Measurements from ENCODE around the gene COL27A1. TPM values are rescaled to one million over a fixed set of nuclear protein-coding genes. Genes with fewer than 3 reads are reported as not detected.

COL27A1 gene
- total RNA-seq, 1 donor from 2014 or later: 9.3 TPM

DNA sequence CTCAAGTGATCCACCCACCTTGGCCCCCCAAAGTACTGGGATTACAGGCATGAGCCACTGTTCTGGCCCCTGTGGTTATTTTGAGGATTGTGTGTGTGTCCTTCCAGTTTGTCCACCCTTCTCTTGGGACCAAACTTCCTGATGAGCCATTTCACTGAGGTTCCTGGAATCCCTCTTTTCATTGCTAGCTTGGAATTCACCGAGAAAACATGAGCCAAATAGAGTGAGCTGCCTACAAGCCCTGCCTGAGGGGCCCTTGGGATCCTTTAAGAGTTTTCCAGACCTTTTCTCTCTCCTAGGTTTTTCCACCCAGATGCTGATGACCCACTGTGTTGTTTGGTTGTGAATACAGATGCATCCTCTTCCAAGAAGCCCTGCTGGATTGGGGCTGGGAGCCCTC lies 43.0 kb upstream of the COL27A1 start:
- TF ChIP-seq, protein P1, sequence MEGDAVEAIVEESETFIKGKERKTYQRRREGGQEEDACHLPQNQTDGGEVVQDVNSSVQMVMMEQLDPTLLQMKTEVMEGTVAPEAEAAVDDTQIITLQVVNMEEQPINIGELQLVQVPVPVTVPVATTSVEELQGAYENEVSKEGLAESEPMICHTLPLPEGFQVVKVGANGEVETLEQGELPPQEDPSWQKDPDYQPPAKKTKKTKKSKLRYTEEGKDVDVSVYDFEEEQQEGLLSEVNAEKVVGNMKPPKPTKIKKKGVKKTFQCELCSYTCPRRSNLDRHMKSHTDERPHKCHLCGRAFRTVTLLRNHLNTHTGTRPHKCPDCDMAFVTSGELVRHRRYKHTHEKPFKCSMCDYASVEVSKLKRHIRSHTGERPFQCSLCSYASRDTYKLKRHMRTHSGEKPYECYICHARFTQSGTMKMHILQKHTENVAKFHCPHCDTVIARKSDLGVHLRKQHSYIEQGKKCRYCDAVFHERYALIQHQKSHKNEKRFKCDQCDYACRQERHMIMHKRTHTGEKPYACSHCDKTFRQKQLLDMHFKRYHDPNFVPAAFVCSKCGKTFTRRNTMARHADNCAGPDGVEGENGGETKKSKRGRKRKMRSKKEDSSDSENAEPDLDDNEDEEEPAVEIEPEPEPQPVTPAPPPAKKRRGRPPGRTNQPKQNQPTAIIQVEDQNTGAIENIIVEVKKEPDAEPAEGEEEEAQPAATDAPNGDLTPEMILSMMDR (IDR thresholded peaks at IDR 0.05): no peak
- H3K4me1 ChIP-seq: peaks cover 0 to 23% of the 10 kb centered on the region in 2 donors
- H3K27ac ChIP-seq: peak overlapping the region in 1 of 2 donors; percentile 16
- H3K4me3 ChIP-seq: no peak overlapping the region
- no peaks in the 10 kb centered on the region for H3K36me3 ChIP-seq
- no peak for DNase-seq (ENCODE audit: low spot score in 2 of 2)
- intact Hi-C loops (cut with DNase I): no loop called here
- H3K9me3 ChIP-seq: no peaks in the 10 kb centered on the region
- no peaks in the 10 kb centered on the region for H3K27me3 ChIP-seq

DNA sequence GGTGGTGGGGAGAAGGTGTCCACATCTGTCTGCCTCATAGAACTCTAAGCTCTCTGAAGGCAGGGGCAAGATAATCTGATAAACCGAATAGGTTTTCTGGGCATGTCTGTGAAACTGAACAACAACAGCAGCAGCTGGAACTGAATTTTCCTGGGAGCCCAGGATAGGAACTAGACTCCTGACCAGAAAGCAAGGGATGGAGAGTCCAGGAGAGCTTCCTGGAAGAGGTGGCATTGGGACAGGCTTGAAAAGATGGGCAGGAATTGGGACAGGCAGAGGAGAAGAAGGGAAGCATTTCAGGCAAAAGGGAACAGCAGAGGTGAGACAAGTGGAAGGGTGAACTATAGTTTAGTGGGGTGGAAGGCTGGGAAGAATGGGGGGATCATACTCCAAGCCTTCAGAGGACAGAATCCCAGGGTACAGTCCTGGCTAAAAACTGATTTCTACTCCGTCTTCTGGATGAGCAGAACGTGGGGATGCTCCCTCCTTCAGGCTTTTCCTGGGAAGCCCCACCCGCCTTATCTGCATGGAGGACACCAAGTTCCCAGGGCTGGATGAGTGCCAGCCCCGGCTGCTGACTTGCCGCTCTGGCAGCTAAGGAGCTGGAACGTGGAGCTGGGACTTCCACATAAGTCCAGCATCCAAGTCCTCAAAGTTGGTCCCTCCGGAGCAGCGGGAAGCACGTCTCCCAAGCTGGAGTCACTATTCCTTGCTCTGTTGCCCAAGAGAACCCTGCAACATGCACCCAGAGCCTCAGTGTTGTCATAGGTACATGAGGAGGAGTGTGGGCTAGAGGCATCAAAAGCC lies 42.4 kb upstream of the COL27A1 start:
- no peak overlapping the region for H3K4me3 ChIP-seq
- peak overlapping the region in 1 of 2 donors; percentile 16 for H3K27ac ChIP-seq
- intact Hi-C loops (cut with DNase I): no loop called here

DNA sequence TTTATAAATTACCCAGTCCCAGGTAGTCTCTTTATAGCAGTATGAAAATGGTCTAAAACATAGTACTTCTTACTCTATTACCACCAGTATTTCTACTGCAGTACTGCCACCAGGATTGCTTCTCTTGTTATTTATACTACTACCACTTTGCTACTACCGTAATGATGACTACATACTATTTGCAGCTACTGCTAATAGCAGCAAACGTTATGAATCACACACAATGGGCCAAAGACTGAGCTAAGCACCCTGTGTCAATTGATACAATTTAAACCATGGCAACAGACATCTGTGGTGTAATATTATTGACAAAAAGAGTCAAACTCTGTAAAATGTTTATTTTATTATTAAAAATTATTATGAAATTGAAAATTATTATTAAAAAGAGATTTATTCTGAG lies 41.0 kb upstream of the COL27A1 start:
- intact Hi-C loops (cut with DNase I): no loop called here
- Histone ChIP-seq H3K4me1 (peaks cover 0 to 23% of the 10 kb centered on the region in 2 donors), H3K9me3 (no peaks in the 10 kb centered on the region), H3K4me3 (no peak overlapping the region), H3K36me3 (no peaks in the 10 kb centered on the region), H3K27ac (no peak overlapping the region), H3K27me3 (no peaks in the 10 kb centered on the region)
- DNase-seq (ENCODE audit: low spot score in 2 of 2): no peak
- TF ChIP-seq, protein P1 (IDR thresholded peaks at IDR 0.05): no peak

More for the DNA sequence above, 42.4 kb upstream of the COL27A1 start:
- Histone ChIP-seq H3K36me3 (no peaks in the 10 kb centered on the region), H3K9me3 (no peaks in the 10 kb centered on the region), H3K27me3 (no peaks in the 10 kb centered on the region), H3K4me1 (peaks cover 0 to 23% of the 10 kb centered on the region in 2 donors)
- TF ChIP-seq, protein P1 (IDR thresholded peaks at IDR 0.05): no peak
- DNase-seq (ENCODE audit: low spot score in 2 of 2): peak in 1 of 2 donors; percentile 92

DNA sequence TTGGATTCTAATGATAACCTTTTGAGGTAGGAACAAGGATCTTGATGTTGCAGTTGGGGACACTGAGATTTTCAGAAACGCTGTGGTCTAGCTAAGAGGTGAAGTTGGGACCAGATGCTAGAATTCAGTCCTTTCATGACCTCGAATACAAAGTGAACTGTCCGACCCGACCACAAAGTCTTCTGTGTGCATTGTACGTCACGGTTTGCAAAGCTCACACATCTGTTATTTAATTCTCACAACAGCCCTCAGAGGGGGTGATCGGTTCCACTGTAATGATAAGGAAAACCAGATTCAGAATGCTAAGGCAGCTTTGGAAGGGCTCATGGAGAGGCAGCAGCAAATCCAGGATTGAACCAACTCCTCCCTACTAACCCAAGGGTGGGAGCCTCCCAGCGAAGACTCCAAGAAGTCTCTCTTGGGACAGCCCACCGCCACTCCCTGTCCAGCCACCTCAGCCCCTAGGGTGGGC lies 39.6 kb upstream of the COL27A1 start:
- TF ChIP-seq, protein P1 (IDR thresholded peaks at IDR 0.05): no peak
- Histone ChIP-seq H3K27ac (no peak overlapping the region), H3K4me1 (peaks cover 0 to 23% of the 10 kb centered on the region in 2 donors), H3K27me3 (no peaks in the 10 kb centered on the region), H3K36me3 (no peaks in the 10 kb centered on the region), H3K9me3 (no peaks in the 10 kb centered on the region), H3K4me3 (no peak overlapping the region)
- DNase-seq (ENCODE audit: low spot score in 2 of 2): no peak
- intact Hi-C loops (cut with DNase I): no loop called here

DNA sequence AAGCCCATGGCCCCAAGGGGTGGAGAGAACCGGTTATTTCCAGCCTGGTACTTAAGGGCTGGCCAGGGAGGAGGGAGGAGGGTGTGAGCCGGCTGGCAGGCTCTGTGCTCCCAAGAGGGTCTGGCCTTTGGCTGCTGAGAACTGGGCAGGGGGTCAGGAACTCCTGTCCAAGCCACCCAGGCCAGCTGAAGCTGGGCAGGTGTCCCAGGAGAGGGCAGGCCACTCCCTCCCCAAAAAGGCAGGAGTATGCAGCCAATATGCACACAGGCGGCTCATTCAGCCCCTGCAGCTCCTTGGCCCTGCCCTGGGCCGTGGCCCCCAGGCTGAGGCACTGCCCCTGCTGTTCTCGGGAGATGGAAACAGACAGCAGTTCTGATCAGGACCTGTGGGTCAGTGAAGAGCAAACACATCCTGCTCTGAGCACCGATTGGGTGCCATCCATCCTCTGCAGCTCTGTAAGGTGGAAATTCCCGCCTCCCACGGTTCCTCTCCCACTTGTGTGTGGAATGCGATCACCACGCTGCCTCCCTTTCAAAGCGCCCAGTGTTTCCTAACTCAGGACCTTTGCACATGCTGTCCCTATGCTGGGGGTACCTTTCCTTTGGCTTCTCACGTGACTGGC lies 39.1 kb upstream of the COL27A1 start:
- DNase-seq (ENCODE audit: low spot score in 2 of 2): no peak
- no peaks in the 10 kb centered on the region for H3K36me3 ChIP-seq
- no peak overlapping the region for H3K27ac ChIP-seq
- H3K4me1 ChIP-seq: peaks cover 0 to 23% of the 10 kb centered on the region in 2 donors
- H3K9me3 ChIP-seq: no peaks in the 10 kb centered on the region
- intact Hi-C loops (cut with DNase I): no loop called here
- no peaks in the 10 kb centered on the region for H3K27me3 ChIP-seq
- TF ChIP-seq, protein P1 (IDR thresholded peaks at IDR 0.05): no peak
- H3K4me3 ChIP-seq: no peak overlapping the region
